ENCODE data around the gene RRP36.

The RRP36 gene

DNA sequence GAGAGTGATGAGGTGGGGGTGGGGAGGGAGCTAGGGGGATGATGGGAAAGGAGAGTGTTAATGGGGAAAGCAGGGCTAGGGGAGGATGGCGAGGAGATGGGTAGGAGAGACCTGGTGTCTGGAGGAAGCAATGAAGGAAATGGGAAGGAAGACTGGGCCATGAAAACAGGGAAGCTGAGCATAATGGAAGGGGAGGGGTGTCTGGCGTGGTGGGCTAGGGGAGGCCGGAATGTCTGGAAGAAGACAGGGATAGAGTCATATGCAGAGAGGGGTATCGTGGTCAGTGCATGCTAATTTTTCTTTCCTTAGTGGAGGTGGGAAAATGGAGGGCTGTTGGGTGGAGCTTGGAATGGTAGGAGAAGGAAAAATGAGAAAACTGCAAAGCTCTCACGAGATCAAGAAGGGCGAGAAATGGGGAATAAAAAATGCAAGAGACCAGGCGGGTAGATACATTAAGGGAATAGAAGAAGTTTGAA, 7.0 kb upstream of the RRP36 start (continued):
- TF ChIP-seq, protein P1, sequence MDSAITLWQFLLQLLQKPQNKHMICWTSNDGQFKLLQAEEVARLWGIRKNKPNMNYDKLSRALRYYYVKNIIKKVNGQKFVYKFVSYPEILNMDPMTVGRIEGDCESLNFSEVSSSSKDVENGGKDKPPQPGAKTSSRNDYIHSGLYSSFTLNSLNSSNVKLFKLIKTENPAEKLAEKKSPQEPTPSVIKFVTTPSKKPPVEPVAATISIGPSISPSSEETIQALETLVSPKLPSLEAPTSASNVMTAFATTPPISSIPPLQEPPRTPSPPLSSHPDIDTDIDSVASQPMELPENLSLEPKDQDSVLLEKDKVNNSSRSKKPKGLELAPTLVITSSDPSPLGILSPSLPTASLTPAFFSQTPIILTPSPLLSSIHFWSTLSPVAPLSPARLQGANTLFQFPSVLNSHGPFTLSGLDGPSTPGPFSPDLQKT (IDR thresholded peaks at IDR 0.05; ENCODE audit: borderline replicate concordance, low read depth, low read length): no peak
- no peak for TF ChIP-seq ZNF341 (tag by site-specific recombination; IDR thresholded peaks at IDR 0.05; ENCODE audit: low read depth)
- peak; percentile 45; the same call in 1 of the 2 replicates for TF ChIP-seq ZBTB20 (tag by site-specific recombination; IDR thresholded peaks at IDR 0.05)
- TF ChIP-seq ZBTB1 (tag by site-specific recombination; IDR thresholded peaks at IDR 0.05): no peak
- no peak for TF ChIP-seq ZNF830 (tag by site-specific recombination; IDR thresholded peaks at IDR 0.05; ENCODE audit: low read depth)
- TF ChIP-seq ZNF416 (tag by site-specific recombination; IDR thresholded peaks at IDR 0.05): no peak
- TF ChIP-seq, protein P2, sequence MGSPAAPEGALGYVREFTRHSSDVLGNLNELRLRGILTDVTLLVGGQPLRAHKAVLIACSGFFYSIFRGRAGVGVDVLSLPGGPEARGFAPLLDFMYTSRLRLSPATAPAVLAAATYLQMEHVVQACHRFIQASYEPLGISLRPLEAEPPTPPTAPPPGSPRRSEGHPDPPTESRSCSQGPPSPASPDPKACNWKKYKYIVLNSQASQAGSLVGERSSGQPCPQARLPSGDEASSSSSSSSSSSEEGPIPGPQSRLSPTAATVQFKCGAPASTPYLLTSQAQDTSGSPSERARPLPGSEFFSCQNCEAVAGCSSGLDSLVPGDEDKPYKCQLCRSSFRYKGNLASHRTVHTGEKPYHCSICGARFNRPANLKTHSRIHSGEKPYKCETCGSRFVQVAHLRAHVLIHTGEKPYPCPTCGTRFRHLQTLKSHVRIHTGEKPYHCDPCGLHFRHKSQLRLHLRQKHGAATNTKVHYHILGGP (tag by site-specific recombination; IDR thresholded peaks at IDR 0.05): no peak
- TF ChIP-seq ZNF596 (tag by site-specific recombination; IDR thresholded peaks at IDR 0.05): no peak
- TF ChIP-seq, protein P3, sequence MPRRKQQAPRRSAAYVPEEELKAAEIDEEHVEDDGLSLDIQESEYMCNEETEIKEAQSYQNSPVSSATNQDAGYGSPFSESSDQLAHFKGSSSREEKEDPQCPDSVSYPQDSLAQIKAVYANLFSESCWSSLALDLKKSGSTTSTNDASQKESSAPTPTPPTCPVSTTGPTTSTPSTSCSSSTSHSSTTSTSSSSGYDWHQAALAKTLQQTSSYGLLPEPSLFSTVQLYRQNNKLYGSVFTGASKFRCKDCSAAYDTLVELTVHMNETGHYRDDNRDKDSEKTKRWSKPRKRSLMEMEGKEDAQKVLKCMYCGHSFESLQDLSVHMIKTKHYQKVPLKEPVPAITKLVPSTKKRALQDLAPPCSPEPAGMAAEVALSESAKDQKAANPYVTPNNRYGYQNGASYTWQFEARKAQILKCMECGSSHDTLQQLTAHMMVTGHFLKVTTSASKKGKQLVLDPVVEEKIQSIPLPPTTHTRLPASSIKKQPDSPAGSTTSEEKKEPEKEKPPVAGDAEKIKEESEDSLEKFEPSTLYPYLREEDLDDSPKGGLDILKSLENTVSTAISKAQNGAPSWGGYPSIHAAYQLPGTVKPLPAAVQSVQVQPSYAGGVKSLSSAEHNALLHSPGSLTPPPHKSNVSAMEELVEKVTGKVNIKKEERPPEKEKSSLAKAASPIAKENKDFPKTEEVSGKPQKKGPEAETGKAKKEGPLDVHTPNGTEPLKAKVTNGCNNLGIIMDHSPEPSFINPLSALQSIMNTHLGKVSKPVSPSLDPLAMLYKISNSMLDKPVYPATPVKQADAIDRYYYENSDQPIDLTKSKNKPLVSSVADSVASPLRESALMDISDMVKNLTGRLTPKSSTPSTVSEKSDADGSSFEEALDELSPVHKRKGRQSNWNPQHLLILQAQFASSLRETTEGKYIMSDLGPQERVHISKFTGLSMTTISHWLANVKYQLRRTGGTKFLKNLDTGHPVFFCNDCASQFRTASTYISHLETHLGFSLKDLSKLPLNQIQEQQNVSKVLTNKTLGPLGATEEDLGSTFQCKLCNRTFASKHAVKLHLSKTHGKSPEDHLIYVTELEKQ (tag by site-specific recombination; IDR thresholded peaks at IDR 0.05; ENCODE audit: borderline replicate concordance): no peak
- TF ChIP-seq ZSCAN23 (tag by site-specific recombination; IDR thresholded peaks at IDR 0.05): no peak
- TF ChIP-seq KLF7 (tag by site-specific recombination; IDR thresholded peaks at IDR 0.05; ENCODE audit: borderline replicate concordance): no peak
- TF ChIP-seq OVOL3 (tag by site-specific recombination; IDR thresholded peaks at IDR 0.05): 0 out of 2 replicates have a peak, but pooled peaks have one; percentile 56
- TF ChIP-seq, protein P4, sequence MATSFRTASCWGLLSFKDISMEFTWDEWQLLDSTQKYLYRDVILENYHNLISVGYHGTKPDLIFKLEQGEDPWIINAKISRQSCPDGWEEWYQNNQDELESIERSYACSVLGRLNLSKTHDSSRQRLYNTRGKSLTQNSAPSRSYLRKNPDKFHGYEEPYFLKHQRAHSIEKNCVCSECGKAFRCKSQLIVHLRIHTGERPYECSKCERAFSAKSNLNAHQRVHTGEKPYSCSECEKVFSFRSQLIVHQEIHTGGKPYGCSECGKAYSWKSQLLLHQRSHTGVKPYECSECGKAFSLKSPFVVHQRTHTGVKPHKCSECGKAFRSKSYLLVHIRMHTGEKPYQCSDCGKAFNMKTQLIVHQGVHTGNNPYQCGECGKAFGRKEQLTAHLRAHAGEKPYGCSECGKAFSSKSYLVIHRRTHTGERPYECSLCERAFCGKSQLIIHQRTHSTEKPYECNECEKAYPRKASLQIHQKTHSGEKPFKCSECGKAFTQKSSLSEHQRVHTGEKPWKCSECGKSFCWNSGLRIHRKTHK (tag by site-specific recombination; IDR thresholded peaks at IDR 0.05): no peak
- TF ChIP-seq ZNF157 (tag by site-specific recombination; IDR thresholded peaks at IDR 0.05): no peak
- 0 out of 2 replicates have a peak, but pooled peaks have one; percentile 49 for TF ChIP-seq GLI4 (tag by site-specific recombination; IDR thresholded peaks at IDR 0.05)
- TF ChIP-seq, protein P5, sequence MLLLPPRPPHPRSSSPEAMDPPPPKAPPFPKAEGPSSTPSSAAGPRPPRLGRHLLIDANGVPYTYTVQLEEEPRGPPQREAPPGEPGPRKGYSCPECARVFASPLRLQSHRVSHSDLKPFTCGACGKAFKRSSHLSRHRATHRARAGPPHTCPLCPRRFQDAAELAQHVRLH (tag by site-specific recombination; IDR thresholded peaks at IDR 0.05): no peak
- TF ChIP-seq ZNF112 (tag by site-specific recombination; IDR thresholded peaks at IDR 0.05): no peak
- TF ChIP-seq, protein P6, sequence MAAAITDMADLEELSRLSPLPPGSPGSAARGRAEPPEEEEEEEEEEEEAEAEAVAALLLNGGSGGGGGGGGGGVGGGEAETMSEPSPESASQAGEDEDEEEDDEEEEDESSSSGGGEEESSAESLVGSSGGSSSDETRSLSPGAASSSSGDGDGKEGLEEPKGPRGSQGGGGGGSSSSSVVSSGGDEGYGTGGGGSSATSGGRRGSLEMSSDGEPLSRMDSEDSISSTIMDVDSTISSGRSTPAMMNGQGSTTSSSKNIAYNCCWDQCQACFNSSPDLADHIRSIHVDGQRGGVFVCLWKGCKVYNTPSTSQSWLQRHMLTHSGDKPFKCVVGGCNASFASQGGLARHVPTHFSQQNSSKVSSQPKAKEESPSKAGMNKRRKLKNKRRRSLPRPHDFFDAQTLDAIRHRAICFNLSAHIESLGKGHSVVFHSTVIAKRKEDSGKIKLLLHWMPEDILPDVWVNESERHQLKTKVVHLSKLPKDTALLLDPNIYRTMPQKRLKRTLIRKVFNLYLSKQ (tag by site-specific recombination; IDR thresholded peaks at IDR 0.05; ENCODE audit: borderline replicate concordance): 0 out of 2 replicates have a peak, but pooled peaks have one; percentile 24
- no peak for TF ChIP-seq GLIS2 (tag by site-specific recombination; IDR thresholded peaks at IDR 0.05)
